CD14-positive monocyte (primary cell): Measurements from ENCODE around the gene PTCHD4. TPM values are rescaled to one million over a fixed set of nuclear protein-coding genes. Genes with fewer than 3 reads are reported as not detected.

ENCODE experiments used
- DNase-seq, 3 donors: peaks; one replicate each; pipeline ENCODE4 v3.0.0-alpha.2; 2011 to 2022
- H2AFZ ChIP-seq: 2 replicates; pipeline ENCODE4 v1.6.0; 2012; ENCODE audit warnings: mild to moderate bottlenecking, low read depth, low read length, inconsistent platforms; ENCODE audit not compliant: insufficient read depth, poor library complexity, severe bottlenecking
- H3K27ac ChIP-seq, 2 donors: 1 replicate in 1 of 2; 2 replicates in 1 of 2; pipeline ENCODE4 v1.5.1; 2012 to 2013; ENCODE audit warnings: low read length in 2 of 2, control low read depth in 1 of 2, inconsistent platforms in 1 of 2, low read depth in 1 of 2, mild to moderate bottlenecking in 1 of 2
- H3K27me3 ChIP-seq, 2 donors: one replicate each; pipeline versions ENCODE4 v1.6.0 to v1.6.1; 2011 to 2013; ENCODE audit warnings: low read length in 2 of 2; ENCODE audit not compliant: control insufficient read depth in 2 of 2, insufficient read depth in 2 of 2
- H3K36me3 ChIP-seq, 2 donors: replicated peaks in 1 of 2; 1 replicate in 1 of 2; 2 replicates in 1 of 2; pipeline versions ENCODE4 v1.5.1 to v1.6.1; 2012 to 2013; ENCODE audit warnings: low read length in 2 of 2, control low read depth in 1 of 2, inconsistent platforms in 1 of 2, mild to moderate bottlenecking in 1 of 2; ENCODE audit not compliant: insufficient read depth in 2 of 2, control insufficient read depth in 1 of 2
- H3K4me1 ChIP-seq, 2 donors: 1 replicate in 1 of 2; 2 replicates in 1 of 2; pipeline versions ENCODE4 v1.5.1 to v1.6.1; 2012 to 2013; ENCODE audit warnings: low read length in 2 of 2, control low read depth in 1 of 2, inconsistent platforms in 1 of 2, mild to moderate bottlenecking in 1 of 2, moderate library complexity in 1 of 2; ENCODE audit not compliant: insufficient read depth in 2 of 2, control insufficient read depth in 1 of 2
- H3K4me2 ChIP-seq: replicated peaks from 2 replicates; pipeline ENCODE3; 2012; ENCODE audit warnings: low read length, moderate library complexity, mild to moderate bottlenecking; ENCODE audit not compliant: poor library complexity, severe bottlenecking; ENCODE audit errors: extremely low read depth
- H3K4me3 ChIP-seq, 3 experiments: fragments of 200-600 bp in 1 of 3; sonication (generic) in 1 of 3; replicated peaks in 1 of 3; 1 replicate in 2 of 3; 2 replicates in 1 of 3; pipeline ENCODE4 v1.5.1; 2011 to 2013; ENCODE audit warnings: low read length in 3 of 3, mild to moderate bottlenecking in 3 of 3, control low read depth in 2 of 3, low read depth in 2 of 3, inconsistent platforms in 1 of 3, moderate library complexity in 1 of 3
- H3K79me2 ChIP-seq: 2 replicates; pipeline ENCODE4 v1.6.0; 2012; ENCODE audit warnings: mild to moderate bottlenecking, control low read depth, inconsistent platforms, low read length, moderate library complexity; ENCODE audit not compliant: insufficient read depth
- H3K9ac ChIP-seq: 2 replicates; pipeline ENCODE4 v1.6.0; 2017; ENCODE audit warnings: low read length, mild to moderate bottlenecking; ENCODE audit not compliant: insufficient read depth, poor library complexity, severe bottlenecking
- H3K9me3 ChIP-seq, 2 donors: replicated peaks in 1 of 2; 1 replicate in 1 of 2; 2 replicates in 1 of 2; pipeline versions ENCODE4 v1.5.1 to v1.6.1; 2012 to 2013; ENCODE audit warnings: low read length in 2 of 2, control low read depth in 1 of 2; ENCODE audit not compliant: control insufficient read depth in 1 of 2, insufficient read depth in 1 of 2
- H4K20me1 ChIP-seq: 2 replicates; pipeline ENCODE4 v1.6.0; 2012; ENCODE audit warnings: mild to moderate bottlenecking, low read length, control low read depth, moderate library complexity; ENCODE audit not compliant: insufficient read depth
- H3K27ac Mint-ChIP-seq, 7 donors: one replicate each; pipeline ENCODE4 v1.8.0; 2020; ENCODE audit warnings: mild to moderate bottlenecking in 7 of 7, mixed read lengths in 7 of 7, moderate library complexity in 6 of 7, inconsistent platforms in 2 of 7
- H3K27me3 Mint-ChIP-seq, 3 donors: one replicate each; pipeline ENCODE4 v1.8.0; 2021 to 2022; ENCODE audit warnings: low read depth in 3 of 3, mild to moderate bottlenecking in 3 of 3, mixed read lengths in 3 of 3, moderate library complexity in 3 of 3, inconsistent platforms in 1 of 3
- H3K36me3 Mint-ChIP-seq, 2 donors: one replicate each; pipeline ENCODE4 v1.8.0; 2020; ENCODE audit warnings: mixed read lengths in 2 of 2, inconsistent platforms in 1 of 2, mild to moderate bottlenecking in 1 of 2
- H3K4me1 Mint-ChIP-seq: one replicate; pipeline ENCODE4 v1.8.0; 2020; ENCODE audit warnings: mild to moderate bottlenecking, mixed read lengths
- H3K4me3 Mint-ChIP-seq, 2 donors: one replicate each; pipeline ENCODE4 v1.8.0; 2020; ENCODE audit warnings: mild to moderate bottlenecking in 2 of 2, mixed read lengths in 2 of 2, moderate library complexity in 1 of 2
- H3K9me3 Mint-ChIP-seq, 7 donors: one replicate each; pipeline ENCODE4 v1.8.0; 2020 to 2022; ENCODE audit warnings: mixed read lengths in 7 of 7, mild to moderate bottlenecking in 6 of 7, moderate library complexity in 6 of 7, inconsistent platforms in 2 of 7
- CTCF ChIP-seq: fragments of 200-600 bp; IDR thresholded peaks from one replicate; pipeline ENCODE4 v1.8.0; 2022; ENCODE audit warnings: antibody characterized with exemption, mild to moderate bottlenecking
- WGBS: methylation state at CpG from one replicate; pipeline ENCODE4 v1.1.5; 2013; ENCODE audit warnings: missing lambda C conversion rate; ENCODE audit not compliant: insufficient coverage; 5-methylcytosine and 5-hydroxymethylcytosine counted together
- intact Hi-C, 2 donors: fragments of 100-400 bp; cut with micrococcal nuclease; formaldehyde crosslinking; loops; one replicate each; pipeline versions ENCODE4 v1.15.0 to v1.15.1; 2023
- polyA plus RNA-seq, 3 donors: library from polyadenylated mRNA; depleted of rRNA in 1 of 3; unstranded in 2 of 3; stranded (reverse) in 1 of 3; fragments of 300-500 nt in 2 of 3; fragments of >200 nt in 1 of 3; fragmentation: Illumina TruSeq in 2 of 3; gene quantifications; 1 replicate in 2 of 3; 2 replicates in 1 of 3; pipeline ENCODE4 v1.2.3, GENCODE V29; 2012 to 2021

The PTCHD4 gene
- polyA plus RNA-seq, 3 donors: not detected

- no peaks in the 10 kb centered on the region for H3K79me2 ChIP-seq
- Mint-ChIP-seq H3K36me3 (no peaks in the 10 kb centered on the region), H3K27ac (no peak overlapping the region), H3K27me3 (peaks cover 0 to 2% (median 1%) of the 10 kb centered on the region in 3 donors), H3K9me3 (no peaks in the 10 kb centered on the region), H3K4me3 (no peak overlapping the region), H3K4me1 (no peaks in the 10 kb centered on the region)
- no peaks in the 10 kb centered on the region for H3K27me3 ChIP-seq
- no peaks in the 10 kb centered on the region for H3K4me1 ChIP-seq
- no peak overlapping the region for H2AFZ ChIP-seq
- H3K4me2 ChIP-seq: no peak overlapping the region
- no peak for DNase-seq
- no peaks in the 10 kb centered on the region for H3K36me3 ChIP-seq
- intact Hi-C loops: no loop called here
- no peaks in the 10 kb centered on the region for H4K20me1 ChIP-seq
- no peak overlapping the region for H3K27ac ChIP-seq
- H3K9me3 ChIP-seq: no peaks in the 10 kb centered on the region
- WGBS: no CpG with 5 or more reads among the region's 1 CpG
- no peak overlapping the region for H3K4me3 ChIP-seq
- TF ChIP-seq CTCF: no peak
- no peak overlapping the region for H3K9ac ChIP-seq
These were observed 23.5 kb downstream of the PTCHD4 start for GRCh38 chr6:48087448-48087847.

GRCh38 chr6:48086187-48086586 lies 24.8 kb downstream of the PTCHD4 start:
- H2AFZ ChIP-seq: no peak overlapping the region
- intact Hi-C loops: no loop called here
- Mint-ChIP-seq H3K4me1 (no peaks in the 10 kb centered on the region), H3K27me3 (peaks cover 0 to 2% (median 1%) of the 10 kb centered on the region in 3 donors), H3K36me3 (no peaks in the 10 kb centered on the region), H3K9me3 (no peaks in the 10 kb centered on the region), H3K4me3 (no peak overlapping the region), H3K27ac (no peak overlapping the region)
- H3K27ac ChIP-seq: no peak overlapping the region
- DNase-seq: no peak
- H3K36me3 ChIP-seq: no peaks in the 10 kb centered on the region
- H3K27me3 ChIP-seq: no peaks in the 10 kb centered on the region
- no peak overlapping the region for H3K9ac ChIP-seq
- H4K20me1 ChIP-seq: no peaks in the 10 kb centered on the region
- no peaks in the 10 kb centered on the region for H3K9me3 ChIP-seq
- no peak for TF ChIP-seq CTCF
- no peak overlapping the region for H3K4me3 ChIP-seq
- H3K79me2 ChIP-seq: no peaks in the 10 kb centered on the region
- H3K4me1 ChIP-seq: no peaks in the 10 kb centered on the region
- no CpG with 5 or more reads among the region's 1 CpG for WGBS
- no peak overlapping the region for H3K4me2 ChIP-seq
